PC-9 (cell line): Measurements from ENCODE around the gene PRKG2. TPM values are rescaled to one million over a fixed set of nuclear protein-coding genes. Genes with fewer than 3 reads are reported as not detected.

Experiments
- BruUV-seq: library from RNA; stranded (reverse); fragments of 400-500 nt; replicated peaks from 2 replicates; lab custom pipeline; 2021; lab: Mats Ljungman, UMichigan
- CTCF ChIA-PET: fragments of 300-600 bp; sonication (Branson Sonifier 250); formaldehyde crosslinking; loops from one replicate; lab custom pipeline; 2022; ENCODE audit warnings: antibody characterized with exemption; lab: Charles Lee
- POLR2A ChIA-PET: fragments of 300-600 bp; sonication (Branson Sonifier 250); formaldehyde crosslinking; loops from one replicate; lab custom pipeline; 2022; ENCODE audit warnings: antibody characterized with exemption; ENCODE audit not compliant: unreplicated experiment; lab: Charles Lee
- DNase-seq, 2 experiments: peaks; one replicate each; pipeline versions ENCODE4 v3.0.0 to v3.0.0-alpha.2; 2015 to 2022; ENCODE audit warnings: mixed read lengths in 1 of 2
- H2AFZ ChIP-seq: fragments of 200-600 bp; sonication (generic); 2 replicates; pipeline ENCODE4 v1.8.1; 2017; ENCODE audit warnings: antibody characterized with exemption
- H3F3A ChIP-seq: fragments of 200-600 bp; sonication (generic); 2 replicates; pipeline ENCODE4 v1.8.1; 2017; ENCODE audit warnings: antibody characterized with exemption, mild to moderate bottlenecking, low read depth; ENCODE audit not compliant: insufficient read depth
- H3K27ac ChIP-seq: fragments of 200-600 bp; sonication (generic); 2 replicates; pipeline ENCODE4 v1.6.1; 2016; ENCODE audit warnings: mixed run types
- H3K27me3 ChIP-seq: fragments of 200-600 bp; sonication (generic); 2 replicates; pipeline ENCODE4 v1.6.1; 2016; ENCODE audit warnings: low read depth, mixed run types; ENCODE audit not compliant: insufficient read depth
- H3K36me3 ChIP-seq: fragments of 200-600 bp; sonication (generic); 2 replicates; pipeline ENCODE4 v1.6.1; 2016; ENCODE audit warnings: low read depth, mixed run types
- H3K4me1 ChIP-seq: fragments of 200-600 bp; sonication (generic); replicated peaks from 2 replicates; pipeline ENCODE4 v1.6.1; 2016; ENCODE audit warnings: mixed run types; ENCODE audit not compliant: insufficient read depth
- H3K4me2 ChIP-seq: fragments of 200-600 bp; sonication (generic); 2 replicates; pipeline ENCODE4 v1.6.1; 2017; ENCODE audit warnings: mixed run types
- H3K4me3 ChIP-seq: fragments of 200-600 bp; sonication (generic); 2 replicates; pipeline ENCODE4 v1.6.1; 2016; ENCODE audit warnings: mixed run types
- H3K79me2 ChIP-seq: fragments of 200-600 bp; sonication (generic); 2 replicates; pipeline ENCODE4 v1.6.1; 2017; ENCODE audit warnings: low read depth, mixed run types
- H3K9me2 ChIP-seq: fragments of 200-600 bp; sonication (generic); 2 replicates; pipeline ENCODE4 v1.8.1; 2017; ENCODE audit warnings: mild to moderate bottlenecking; ENCODE audit not compliant: insufficient read depth
- H3K9me3 ChIP-seq: fragments of 200-600 bp; sonication (generic); 2 replicates; pipeline ENCODE4 v1.8.1; 2016; ENCODE audit warnings: low read depth; ENCODE audit not compliant: insufficient read depth
- H4K20me1 ChIP-seq: fragments of 200-600 bp; sonication (generic); 2 replicates; pipeline ENCODE4 v1.8.1; 2017; ENCODE audit not compliant: insufficient read depth
- CTCF ChIP-seq: fragments of 200-600 bp; sonication (generic); conservative IDR thresholded peaks from 2 replicates; pipeline ENCODE4 v1.6.1; 2017; ENCODE audit warnings: mixed run types, antibody characterized with exemption, mild to moderate bottlenecking, moderate library complexity
- EZH2 ChIP-seq: fragments of 200-600 bp; sonication (generic); IDR thresholded peaks from 2 replicates; pipeline ENCODE4 v1.8.0; 2017; ENCODE audit warnings: antibody characterized with exemption, low read depth
- intact Hi-C: fragments of 100-400 bp; cut with micrococcal nuclease; formaldehyde crosslinking; loops from one replicate; pipeline ENCODE4 v1.10.0; 2022; ENCODE audit not compliant: unreplicated experiment
- total RNA-seq: library from RNA; stranded (reverse); gene quantifications from 2 replicates; pipeline ENCODE4 v1.2.3, GENCODE V29; 2021

The PRKG2 gene
- total RNA-seq, 1 experiment from 2014 or later, result not detected

- ChIA-PET POLR2A (no interaction called here), CTCF (no interaction called here)
- no peaks in the 10 kb centered on the region for H3K79me2 ChIP-seq
- no peaks in the 10 kb centered on the region for H3K9me3 ChIP-seq
- H2AFZ ChIP-seq, result no peak overlapping the region
- no peaks in the 10 kb centered on the region for H3K27me3 ChIP-seq
- BruUV-seq, result no TSS peak
- H3K36me3 ChIP-seq, result no peaks in the 10 kb centered on the region
- no peak overlapping the region for H3K4me3 ChIP-seq
- H3K27ac ChIP-seq, result no peak overlapping the region
- H3F3A ChIP-seq, result no peaks in the 10 kb centered on the region
- H3K4me2 ChIP-seq, result no peak overlapping the region
- no peaks in the 10 kb centered on the region for H3K9me2 ChIP-seq
- DNase-seq, result no peak
- H3K4me1 ChIP-seq, result no peaks in the 10 kb centered on the region
- no peak for TF ChIP-seq CTCF
- no peaks in the 10 kb centered on the region for H4K20me1 ChIP-seq
- intact Hi-C loops, result no loop called here
Measured at GRCh38 chr4:81146466-81146865, 68.6 kb downstream of the PRKG2 start.

GRCh38 chr4:81143183-81143582 lies 71.8 kb downstream of the PRKG2 start:
- Histone ChIP-seq H3K4me3 (no peak overlapping the region), H3K79me2 (no peaks in the 10 kb centered on the region), H3K9me3 (no peaks in the 10 kb centered on the region), H3F3A (no peaks in the 10 kb centered on the region), H3K27me3 (no peaks in the 10 kb centered on the region), H3K36me3 (no peaks in the 10 kb centered on the region), H3K27ac (no peak overlapping the region), H4K20me1 (no peaks in the 10 kb centered on the region), H3K9me2 (no peaks in the 10 kb centered on the region), H2AFZ (no peak overlapping the region), H3K4me1 (no peaks in the 10 kb centered on the region), H3K4me2 (no peak overlapping the region)
- ChIA-PET CTCF (no interaction called here), POLR2A (no interaction called here)
- no peak for DNase-seq
- intact Hi-C loops, result no loop called here
- TF ChIP-seq EZH2 (no peak), CTCF (no peak)
- BruUV-seq, result no TSS peak

- BruUV-seq, result no TSS peak
- Histone ChIP-seq H3K79me2 (no peaks in the 10 kb centered on the region), H3K36me3 (no peaks in the 10 kb centered on the region), H3K9me2 (no peaks in the 10 kb centered on the region), H2AFZ (no peak overlapping the region), H3K4me2 (no peak overlapping the region), H3K27ac (no peak overlapping the region), H3F3A (no peaks in the 10 kb centered on the region), H3K4me1 (no peaks in the 10 kb centered on the region), H4K20me1 (no peaks in the 10 kb centered on the region), H3K4me3 (no peak overlapping the region), H3K27me3 (no peaks in the 10 kb centered on the region), H3K9me3 (no peaks in the 10 kb centered on the region)
- intact Hi-C loops, result no loop called here
- no peak for DNase-seq
- POLR2A ChIA-PET, result no interaction called here
- TF ChIP-seq EZH2, result no peak
- TF ChIP-seq CTCF, result no peak
- CTCF ChIA-PET, result no interaction called here
Measured at GRCh38 chr4:81142744-81143143, 72.3 kb downstream of the PRKG2 start.
